ENCODE results near the gene RTKN. TPM values are rescaled to one million over a fixed set of nuclear protein-coding genes. Genes with fewer than 3 reads are reported as not detected.
"Not testable (repeated sequence)": the region's sequence is repeated elsewhere in the genome, so short reads cannot be mapped to it uniquely, and the experiment has no call there.

RTKN gene
- total RNA-seq, 6 experiments from 2014 or later: 12.7 to 14.8 (median 13.6) TPM

GRCh38 chr2:74472945-74473258 lies 31.2 kb upstream of the RTKN start:
- no peak for DNase-seq

GRCh38 chr2:74472086-74472944 lies 30.6 kb upstream of the RTKN start, which contains the start of gene MRPL53:
TSS of gene MRPL53 (minus strand) at chr2:74472680. CDS start at chr2:74472660, 20 bp downstream.
- peak; percentile 90 for DNase-seq
- TF ChIP-seq CTCF (IDR thresholded peaks at IDR 0.05): no peak
- Mint-ChIP-seq H3K4me1 (ENCODE audit: low read depth) (peaks cover 15% of the 10 kb centered on the region), H3K27ac (peak within 1 kb of the TSS; percentile 96), H3K36me3 (ENCODE audit: low read depth) (peaks cover 46% of the 10 kb centered on the region), H3K4me3 (peak within 1 kb of the TSS; percentile 98), H3K27me3 (ENCODE audit: insufficient read depth) (peaks cover 2% of the 10 kb centered on the region), H3K9me3 (no peaks in the 10 kb centered on the region)

More at GRCh38 chr2:74472945-74473258, 31.2 kb upstream of the RTKN start:
- H3K4me1 Mint-ChIP-seq (ENCODE audit: low read depth): peaks cover 15% of the 10 kb centered on the region
- H3K36me3 Mint-ChIP-seq (ENCODE audit: low read depth): peaks cover 49% of the 10 kb centered on the region
- no peak for TF ChIP-seq CTCF (IDR thresholded peaks at IDR 0.05)
- peak overlapping the region; percentile 96 for H3K27ac Mint-ChIP-seq
- H3K9me3 Mint-ChIP-seq: no peaks in the 10 kb centered on the region
- H3K4me3 Mint-ChIP-seq: peak overlapping the region; percentile 98
- peaks cover 2% of the 10 kb centered on the region for H3K27me3 Mint-ChIP-seq (ENCODE audit: insufficient read depth)

- peaks cover 15% of the 10 kb centered on the region for H3K4me1 Mint-ChIP-seq (ENCODE audit: low read depth)
- no peak for DNase-seq
- no peak for TF ChIP-seq CTCF (IDR thresholded peaks at IDR 0.05)
- peaks cover 2% of the 10 kb centered on the region for H3K27me3 Mint-ChIP-seq (ENCODE audit: insufficient read depth)
- peak overlapping the region; percentile 98 for H3K4me3 Mint-ChIP-seq
- peak overlapping the region; percentile 96 for H3K27ac Mint-ChIP-seq
- H3K9me3 Mint-ChIP-seq: no peaks in the 10 kb centered on the region
- H3K36me3 Mint-ChIP-seq (ENCODE audit: low read depth): peaks cover 43% of the 10 kb centered on the region
Observed at GRCh38 chr2:74471332-74472065, 29.8 kb upstream of the RTKN start.

- H3K4me3 Mint-ChIP-seq: peak overlapping the region; percentile 72
- H3K27ac Mint-ChIP-seq: peak overlapping the region; percentile 57
- H3K36me3 Mint-ChIP-seq (ENCODE audit: low read depth): peaks cover 42% of the 10 kb centered on the region
- H3K27me3 Mint-ChIP-seq (ENCODE audit: insufficient read depth); DNase-seq; H3K9me3 Mint-ChIP-seq: not testable (repeated sequence)
- H3K4me1 Mint-ChIP-seq (ENCODE audit: low read depth): peaks cover 20% of the 10 kb centered on the region
Observed at GRCh38 chr2:74470742-74471141, 29.0 kb upstream of the RTKN start.

GRCh38 chr2:74464406-74464805 lies 22.7 kb upstream of the RTKN start:
- Mint-ChIP-seq H3K36me3 (ENCODE audit: low read depth) (peaks cover 17% of the 10 kb centered on the region), H3K9me3 (no peaks in the 10 kb centered on the region), H3K27ac (peak overlapping the region; percentile 70), H3K4me1 (ENCODE audit: low read depth) (peaks cover 25% of the 10 kb centered on the region), H3K4me3 (peak overlapping the region; percentile 99), H3K27me3 (ENCODE audit: insufficient read depth) (peaks cover 6% of the 10 kb centered on the region)
- TF ChIP-seq CTCF (IDR thresholded peaks at IDR 0.05): no peak
- no peak for DNase-seq

- Mint-ChIP-seq H3K4me1 (ENCODE audit: low read depth) (peaks cover 28% of the 10 kb centered on the region), H3K9me3 (no peaks in the 10 kb centered on the region), H3K27ac (no peak overlapping the region), H3K36me3 (ENCODE audit: low read depth) (peaks cover 17% of the 10 kb centered on the region), H3K4me3 (peak overlapping the region; percentile 72; the same call in 1 of the 2 replicates), H3K27me3 (ENCODE audit: insufficient read depth) (peaks cover 6% of the 10 kb centered on the region)
- no peak for TF ChIP-seq CTCF (IDR thresholded peaks at IDR 0.05)
- DNase-seq: no peak
Observed at GRCh38 chr2:74462786-74463105, 21.0 kb upstream of the RTKN start.
